ENCODE results near the gene REEP3. TPM values are rescaled to one million over a fixed set of nuclear protein-coding genes. Genes with fewer than 3 reads are reported as not detected.

The REEP3 gene
- total RNA-seq, 1 experiment from 2014 or later: 29.9 TPM

DNA sequence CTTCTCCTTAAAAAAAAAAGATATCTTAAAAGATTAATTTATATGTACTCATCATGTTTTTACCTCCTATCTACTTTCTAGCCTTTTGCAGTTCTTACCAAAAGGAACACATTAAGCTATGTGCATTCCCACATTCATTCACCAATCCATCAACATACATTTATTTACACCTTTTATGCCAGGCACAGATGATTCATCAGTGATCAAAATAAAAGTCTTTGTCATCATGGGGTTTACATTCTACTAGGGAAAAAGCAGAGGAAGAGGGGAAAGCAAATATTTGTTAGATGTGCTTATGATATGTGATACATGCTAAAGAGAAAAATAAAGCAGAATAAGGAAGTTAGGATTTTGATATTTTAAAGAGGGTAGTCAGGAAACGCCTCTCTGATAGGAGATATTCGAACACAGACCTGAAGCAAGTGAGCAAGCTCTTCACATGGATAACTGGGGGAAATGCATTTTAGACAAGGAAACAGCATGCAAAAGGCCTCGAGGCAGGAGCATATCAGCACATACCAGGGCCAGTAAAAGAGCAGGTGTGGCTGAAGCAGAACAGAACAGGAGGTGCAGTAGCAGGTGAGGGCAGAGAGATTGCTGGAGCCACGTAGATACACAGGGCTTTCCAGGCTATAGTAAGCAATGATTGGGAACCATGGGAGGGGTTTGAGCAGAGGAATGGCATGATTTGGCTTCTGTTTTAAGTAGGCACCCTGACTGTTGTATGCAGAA is 67.4 kb downstream of the REEP3 start:
- no peak for DNase-seq (ENCODE audit: low spot score)

DNA sequence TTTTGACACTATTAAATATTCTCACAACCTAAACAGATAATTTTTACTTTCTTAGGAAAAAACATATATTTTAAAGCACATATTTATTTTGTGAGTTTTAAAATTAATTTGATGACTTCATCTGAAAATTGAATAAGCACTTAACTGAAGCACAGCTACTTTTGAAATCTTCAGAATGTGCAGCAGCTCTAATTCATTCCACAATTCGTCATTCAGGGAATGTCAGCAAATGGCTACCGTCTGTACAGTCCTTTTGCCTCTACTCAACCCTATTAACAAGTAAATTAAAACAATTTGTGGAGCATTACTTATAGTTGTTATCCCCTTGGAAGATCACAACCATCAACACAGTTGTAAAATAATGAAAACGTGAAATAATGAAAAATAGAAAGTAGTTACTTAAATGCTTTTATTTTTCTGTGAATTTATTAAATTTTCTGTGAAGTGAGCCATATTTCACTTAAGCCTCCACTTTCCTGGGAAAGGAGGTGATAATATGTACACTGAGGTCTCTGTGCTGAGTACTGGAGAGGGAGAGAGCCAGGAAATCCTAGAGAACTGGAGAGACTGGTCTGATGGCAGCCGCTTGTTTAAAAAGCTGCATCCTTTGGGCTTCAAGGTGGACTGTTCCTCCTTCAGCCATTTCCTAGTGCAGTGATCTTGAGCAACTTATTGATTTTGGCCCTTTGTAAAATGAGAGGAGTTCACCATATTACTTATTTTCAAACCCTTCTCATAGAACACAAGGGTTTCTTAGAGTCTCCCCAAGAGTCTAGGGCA is 70.6 kb downstream of the REEP3 start:
- no peak for DNase-seq (ENCODE audit: low spot score)

GRCh38 chr10:63593576-63593975 is 72.4 kb downstream of the REEP3 start:
- no peak for DNase-seq (ENCODE audit: low spot score)

- no peak for DNase-seq (ENCODE audit: low spot score)
Measured at GRCh38 chr10:63595072-63595471, 73.9 kb downstream of the REEP3 start.

- DNase-seq (ENCODE audit: low spot score): no peak
Measured at GRCh38 chr10:63596924-63597323, 75.7 kb downstream of the REEP3 start.

- DNase-seq (ENCODE audit: low spot score): no peak
Measured at GRCh38 chr10:63600540-63600939, 79.3 kb downstream of the REEP3 start.

GRCh38 chr10:63603709-63604445 is 82.7 kb downstream of the REEP3 start:
- DNase-seq (ENCODE audit: low spot score): no peak

- DNase-seq (ENCODE audit: low spot score): no peak
Measured at GRCh38 chr10:63605197-63605967, 84.2 kb downstream of the REEP3 start.

DNA sequence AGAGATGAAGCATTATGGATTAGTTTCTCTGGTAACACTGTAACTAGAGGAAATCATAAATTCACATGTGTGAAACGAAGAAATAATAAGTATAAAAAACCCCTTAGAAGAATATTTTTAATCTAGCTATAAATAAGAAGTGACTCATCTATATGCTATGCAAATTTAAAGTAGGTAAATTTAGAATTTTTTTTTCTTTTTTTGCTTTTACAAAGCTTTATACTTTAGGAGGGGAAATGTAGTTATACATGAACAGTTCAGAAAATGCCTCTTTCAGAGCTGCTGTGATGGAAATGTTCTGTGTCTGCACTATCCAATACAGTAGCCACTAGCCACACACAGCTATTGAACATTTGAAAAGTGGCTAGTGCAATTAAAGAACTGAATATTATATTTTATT is 87.3 kb downstream of the REEP3 start:
- no peak for DNase-seq (ENCODE audit: low spot score)

GRCh38 chr10:63611078-63611477 is 89.9 kb downstream of the REEP3 start:
- no peak for DNase-seq (ENCODE audit: low spot score)

DNA sequence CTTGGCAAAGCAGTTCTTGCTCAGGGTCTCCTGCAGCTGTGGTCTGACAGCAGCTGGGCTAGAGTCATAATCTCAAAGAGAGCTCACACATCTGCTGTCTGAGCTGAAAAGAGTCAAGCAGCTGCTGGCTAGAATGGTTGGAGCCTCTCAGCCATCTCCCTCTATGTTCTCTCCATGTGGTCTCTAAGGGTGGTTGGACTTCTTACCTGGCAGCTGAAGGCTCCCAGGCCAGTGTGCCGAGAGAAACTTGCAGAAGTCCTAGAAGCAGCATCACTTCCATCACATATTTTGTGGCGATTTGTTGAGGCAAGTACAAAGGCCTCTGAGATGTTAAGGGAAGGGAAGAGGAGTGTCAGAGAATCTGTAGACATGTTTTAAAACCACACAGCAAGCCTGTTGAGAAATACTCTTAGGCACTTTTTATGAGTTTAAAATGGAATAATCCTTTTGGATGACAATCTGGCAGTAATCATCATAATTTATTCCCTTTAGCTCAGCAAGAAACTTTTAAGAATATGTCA is 93.2 kb downstream of the REEP3 start:
- no peak for DNase-seq (ENCODE audit: low spot score)

GRCh38 chr10:63618552-63618951 is 97.4 kb downstream of the REEP3 start:
- no peak for DNase-seq (ENCODE audit: low spot score)

DNA sequence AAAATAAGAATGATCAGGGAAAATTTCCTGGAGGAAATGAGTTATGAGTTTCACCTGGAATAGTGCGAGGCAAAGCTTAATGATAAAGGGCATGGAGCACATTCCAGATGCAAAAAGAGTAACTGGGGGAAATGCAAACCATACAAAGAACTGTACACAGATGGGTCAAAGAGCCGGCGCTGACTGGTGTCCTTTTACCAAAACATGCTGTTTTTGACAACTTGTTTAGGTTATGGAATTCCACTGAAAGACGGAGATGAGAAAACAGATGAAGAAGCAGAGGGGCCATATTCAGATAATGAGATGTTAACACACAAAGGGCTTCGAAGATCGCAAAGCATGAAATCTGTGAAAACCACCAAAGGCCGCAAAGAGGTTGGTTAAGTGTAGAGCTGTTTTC is 98.2 kb downstream of the REEP3 start:
- DNase-seq (ENCODE audit: low spot score): no peak

DNA sequence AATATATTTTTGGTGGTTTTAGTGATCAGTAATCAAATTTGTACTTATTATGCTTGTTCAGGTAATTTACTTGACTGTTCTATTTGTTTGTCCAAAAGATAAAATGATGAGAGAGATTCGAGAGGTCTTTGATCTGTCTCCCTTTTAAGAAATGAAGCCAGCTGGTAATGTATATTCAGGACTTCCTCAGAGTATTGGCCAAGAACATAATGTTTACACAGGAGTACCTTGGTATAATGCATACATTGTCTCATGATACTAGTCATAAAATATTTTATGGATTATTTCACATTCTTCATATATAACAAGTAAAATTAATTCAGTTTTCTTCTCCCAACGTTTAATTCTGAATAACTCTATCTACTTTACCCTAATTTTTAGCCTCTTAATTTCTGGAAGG is 100.9 kb downstream of the REEP3 start:
- DNase-seq (ENCODE audit: low spot score): no peak

DNA sequence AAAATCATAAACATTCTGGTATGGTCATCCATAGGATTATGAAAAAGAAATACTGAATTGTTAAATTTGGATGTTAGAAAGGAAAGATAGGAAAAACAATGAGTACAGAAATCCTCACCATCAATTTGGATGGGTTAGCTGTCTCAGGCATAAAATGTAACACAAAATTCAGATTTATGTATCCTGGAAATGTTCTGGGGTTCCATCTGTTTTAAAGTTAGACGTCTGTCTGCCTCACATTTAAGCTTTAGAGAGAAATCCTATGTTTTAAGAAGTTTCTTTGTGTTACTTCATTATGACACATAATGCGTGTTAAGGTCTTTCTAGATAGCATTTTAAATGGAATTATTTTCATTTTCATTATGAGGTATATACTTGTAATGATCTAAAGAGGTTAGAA is 103.5 kb downstream of the REEP3 start:
- no peak for DNase-seq (ENCODE audit: low spot score)

DNA sequence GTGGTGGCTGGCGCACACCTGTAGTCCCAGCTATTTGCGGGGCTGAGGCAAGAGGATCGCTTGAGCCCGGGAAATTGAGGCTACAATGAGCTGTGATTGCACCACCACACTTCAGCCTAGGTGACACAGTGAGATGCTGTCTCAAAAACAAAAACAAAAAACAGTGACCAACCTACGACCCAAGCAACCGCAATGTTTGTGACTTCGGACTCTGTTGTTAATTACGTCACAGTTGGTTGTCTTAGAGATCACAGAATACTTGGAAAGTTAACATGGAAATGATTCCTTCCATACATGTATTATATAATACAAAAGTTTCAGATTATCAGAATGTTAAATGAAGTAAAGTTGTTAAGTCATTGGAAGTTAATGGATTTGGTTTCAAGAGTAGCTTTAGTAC is 106.2 kb downstream of the REEP3 start:
- no peak for DNase-seq (ENCODE audit: low spot score)

DNA sequence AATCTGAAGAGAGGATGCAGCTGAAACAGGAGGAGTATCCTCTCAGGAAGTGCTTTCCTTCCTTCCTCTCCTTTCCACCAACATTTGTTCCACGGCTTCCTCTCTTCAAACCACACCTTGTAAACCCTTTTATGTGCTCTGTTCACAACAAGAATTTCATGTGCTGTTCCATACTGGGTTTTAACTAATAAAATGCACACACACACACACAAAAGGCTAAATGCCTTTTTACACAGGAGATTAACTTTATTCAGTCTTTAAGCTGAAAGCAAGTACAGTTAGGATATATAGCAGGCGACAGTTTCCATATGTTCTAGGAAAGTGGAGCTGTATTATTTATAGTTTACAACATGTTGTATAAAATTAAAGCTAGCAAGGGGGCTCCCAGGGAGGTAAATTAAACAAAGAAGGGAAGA is 106.7 kb downstream of the REEP3 start:
- DNase-seq (ENCODE audit: low spot score): no peak

GRCh38 chr10:63628526-63629362 is 107.5 kb downstream of the REEP3 start:
- DNase-seq (ENCODE audit: low spot score): peak; percentile 38

DNA sequence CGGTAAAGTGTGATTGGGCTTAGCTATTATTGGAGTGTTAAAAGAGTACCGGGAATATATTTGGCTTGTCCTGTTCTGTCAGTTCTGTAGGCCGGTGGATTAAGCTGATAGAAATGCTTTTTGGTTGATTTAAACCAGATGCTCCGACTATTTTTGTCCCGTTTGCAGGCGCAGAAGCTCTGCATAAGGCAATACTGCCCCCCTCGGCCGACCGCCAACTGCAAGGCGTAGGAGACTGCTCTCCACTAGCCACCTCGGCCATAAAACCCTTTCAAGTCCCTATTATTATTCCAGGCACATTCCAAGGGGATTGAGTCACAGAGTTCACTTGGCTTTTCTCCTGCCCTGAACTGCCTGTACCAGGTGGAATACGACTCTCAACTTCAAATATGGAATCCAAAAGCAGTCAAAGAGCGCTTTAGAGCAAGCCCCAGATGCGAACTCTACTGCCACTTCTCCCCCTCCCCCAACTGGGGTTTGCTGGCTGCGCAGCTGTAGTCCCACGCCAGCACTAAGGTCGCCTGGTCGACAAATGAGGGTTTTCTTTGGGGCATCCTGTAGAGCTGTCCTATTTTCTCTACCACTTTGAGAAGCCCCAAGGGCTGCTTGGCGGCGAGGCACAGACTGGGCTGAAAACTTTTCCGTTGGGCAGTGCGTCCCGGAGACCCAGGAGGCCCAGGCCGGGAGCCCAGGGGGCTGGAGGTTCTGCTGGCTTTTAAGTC is 108.3 kb downstream of the REEP3 start:
- peak; percentile 98 for DNase-seq (ENCODE audit: low spot score)
